ENCODE data around the gene COL25A1.

DNA sequence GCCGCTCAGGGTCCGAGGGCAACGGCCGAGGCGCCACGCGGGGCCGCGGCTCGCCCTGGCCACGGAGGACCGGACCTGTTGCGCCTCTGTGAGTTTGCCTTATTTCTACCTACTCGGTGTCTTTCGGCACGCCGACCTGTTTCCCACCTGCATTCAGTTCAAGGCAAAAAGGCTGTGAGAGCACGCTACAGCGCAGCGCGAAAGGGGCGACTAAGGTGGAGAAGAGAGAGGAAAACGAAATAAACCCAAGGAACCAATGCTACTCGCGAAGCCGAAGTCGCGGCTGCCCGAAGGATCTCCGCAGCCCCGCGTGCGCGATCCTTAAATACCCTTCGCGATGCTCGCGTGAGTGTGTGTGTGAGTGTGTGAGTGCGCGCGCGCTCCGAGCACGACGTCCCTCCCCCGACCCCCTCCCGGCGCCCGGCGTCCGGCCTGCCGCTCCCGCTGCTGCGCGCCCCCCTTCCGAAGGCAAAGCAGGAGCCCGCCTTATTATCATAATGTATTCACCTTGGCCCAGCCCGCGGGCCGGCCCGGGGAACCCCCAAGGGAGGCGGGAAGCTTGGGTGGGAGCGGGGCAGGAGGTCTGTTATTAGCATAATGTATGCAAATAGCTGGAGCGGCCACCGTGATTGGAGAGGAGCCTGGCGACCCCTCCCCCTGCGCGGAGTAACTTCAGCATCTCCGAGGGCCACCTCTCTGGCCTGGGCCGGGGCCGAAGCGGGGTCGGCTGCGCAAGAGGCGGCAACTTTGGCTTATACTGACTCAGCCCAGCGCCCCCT, at the start of gene COL25A1:
- TF ChIP-seq, protein P1, sequence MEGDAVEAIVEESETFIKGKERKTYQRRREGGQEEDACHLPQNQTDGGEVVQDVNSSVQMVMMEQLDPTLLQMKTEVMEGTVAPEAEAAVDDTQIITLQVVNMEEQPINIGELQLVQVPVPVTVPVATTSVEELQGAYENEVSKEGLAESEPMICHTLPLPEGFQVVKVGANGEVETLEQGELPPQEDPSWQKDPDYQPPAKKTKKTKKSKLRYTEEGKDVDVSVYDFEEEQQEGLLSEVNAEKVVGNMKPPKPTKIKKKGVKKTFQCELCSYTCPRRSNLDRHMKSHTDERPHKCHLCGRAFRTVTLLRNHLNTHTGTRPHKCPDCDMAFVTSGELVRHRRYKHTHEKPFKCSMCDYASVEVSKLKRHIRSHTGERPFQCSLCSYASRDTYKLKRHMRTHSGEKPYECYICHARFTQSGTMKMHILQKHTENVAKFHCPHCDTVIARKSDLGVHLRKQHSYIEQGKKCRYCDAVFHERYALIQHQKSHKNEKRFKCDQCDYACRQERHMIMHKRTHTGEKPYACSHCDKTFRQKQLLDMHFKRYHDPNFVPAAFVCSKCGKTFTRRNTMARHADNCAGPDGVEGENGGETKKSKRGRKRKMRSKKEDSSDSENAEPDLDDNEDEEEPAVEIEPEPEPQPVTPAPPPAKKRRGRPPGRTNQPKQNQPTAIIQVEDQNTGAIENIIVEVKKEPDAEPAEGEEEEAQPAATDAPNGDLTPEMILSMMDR (conservative IDR thresholded peaks at IDR 0.05), result no peak
- no peak for TF ChIP-seq ZFX (IDR thresholded peaks at IDR 0.05)
